ENCODE results near the gene EIF5AL1. TPM values are rescaled to one million over a fixed set of nuclear protein-coding genes. Genes with fewer than 3 reads are reported as not detected.

The EIF5AL1 gene
- total and polyA plus RNA-seq, 10 donors, result 0.10 to 0.80 (median 0.26) TPM; not detected in 1

GRCh38 chr10:79472951-79473350 lies 39.4 kb upstream of the EIF5AL1 start:
- DNase-seq, result no peak
- Histone ChIP-seq H3K4me1 (peaks cover 0 to 14% (median 2%) of the 10 kb centered on the region in 6 donors), H3K27me3 (replicated peaks in 1 of 7) (no peaks in the 10 kb centered on the region), H3K27ac (no peak overlapping the region), H3K4me3 (no peak overlapping the region), H3K9me3 (no peaks in the 10 kb centered on the region), H3K36me3 (no peaks in the 10 kb centered on the region)
- intact Hi-C loops (cut with DNase I; ENCODE audit: low total_unique reads), result no loop called here
- 46 to 71% (median 59%) methylated on average over 5 of the region's 5 CpGs for WGBS, 5 donors
- TF ChIP-seq POLR2AphosphoS5 (IDR thresholded peaks at IDR 0.05), result no peak
- TF ChIP-seq CTCF (IDR thresholded peaks at IDR 0.05 in 8 of 11, conservative IDR thresholded peaks at IDR 0.05 in 3 of 11), result no peak
- TF ChIP-seq POLR2A (IDR thresholded peaks at IDR 0.05), result no peak

- Histone ChIP-seq H3K4me1 (peaks cover 0 to 8% (median 1%) of the 10 kb centered on the region in 6 donors), H3K4me3 (no peak overlapping the region), H3K36me3 (no peaks in the 10 kb centered on the region), H3K27ac (no peak overlapping the region), H3K27me3 (replicated peaks in 1 of 7) (peaks cover 0 to 1% (median 0%) of the 10 kb centered on the region in 7 donors), H3K9me3 (no peaks in the 10 kb centered on the region)
- DNase-seq, result no peak
- intact Hi-C loops (cut with DNase I; ENCODE audit: low total_unique reads), result no loop called here
- WGBS, 5 donors, result 54 to 69% (median 59%) methylated on average over 5 of the region's 5 CpGs
- no peak for TF ChIP-seq POLR2A (IDR thresholded peaks at IDR 0.05)
- TF ChIP-seq POLR2AphosphoS5 (IDR thresholded peaks at IDR 0.05), result no peak
- no peak for TF ChIP-seq CTCF (IDR thresholded peaks at IDR 0.05 in 8 of 11, conservative IDR thresholded peaks at IDR 0.05 in 3 of 11)
Observed at GRCh38 chr10:79473496-79474095, 38.7 kb upstream of the EIF5AL1 start.

- H3K4me3 ChIP-seq, result no peak overlapping the region
- no peaks in the 10 kb centered on the region for H3K9me3 ChIP-seq
- no peak overlapping the region for H3K27ac ChIP-seq
- H3K4me1 ChIP-seq, result peaks cover 0 to 8% (median 0%) of the 10 kb centered on the region in 6 donors
- TF ChIP-seq POLR2A (IDR thresholded peaks at IDR 0.05) (no peak), POLR2AphosphoS5 (IDR thresholded peaks at IDR 0.05) (no peak), CTCF (IDR thresholded peaks at IDR 0.05 in 8 of 11, conservative IDR thresholded peaks at IDR 0.05 in 3 of 11) (no peak)
- DNase-seq, result no peak
- 80 to 95% (median 84%) methylated on average over 7 of the region's 7 CpGs for WGBS, 5 donors
- peaks cover 0 to 6% (median 0%) of the 10 kb centered on the region in 7 donors for H3K27me3 ChIP-seq (replicated peaks in 1 of 7)
- intact Hi-C loops (cut with DNase I; ENCODE audit: low total_unique reads), result no loop called here
- H3K36me3 ChIP-seq, result no peaks in the 10 kb centered on the region
Observed at GRCh38 chr10:79475119-79475653, 37.1 kb upstream of the EIF5AL1 start.

- Histone ChIP-seq H3K9me3 (no peaks in the 10 kb centered on the region), H3K27ac (no peak overlapping the region), H3K36me3 (no peaks in the 10 kb centered on the region), H3K27me3 (replicated peaks in 1 of 7) (peaks cover 0 to 6% (median 0%) of the 10 kb centered on the region in 7 donors), H3K4me3 (no peak overlapping the region), H3K4me1 (peaks cover 0 to 8% (median 0%) of the 10 kb centered on the region in 6 donors)
- 56 to 87% (median 70%) methylated on average over 3 of the region's 3 CpGs for WGBS, 5 donors
- intact Hi-C loops (cut with DNase I; ENCODE audit: low total_unique reads), result no loop called here
- TF ChIP-seq CTCF (IDR thresholded peaks at IDR 0.05 in 8 of 11, conservative IDR thresholded peaks at IDR 0.05 in 3 of 11), result no peak
- TF ChIP-seq POLR2AphosphoS5 (IDR thresholded peaks at IDR 0.05), result no peak
- TF ChIP-seq POLR2A (IDR thresholded peaks at IDR 0.05), result no peak
- no peak for DNase-seq
Observed at GRCh38 chr10:79475877-79476276, 36.5 kb upstream of the EIF5AL1 start.
